CD4-positive, alpha-beta T cell treated with Interleukin-4 for 4 hours (primary cell): ENCODE measurements around the gene FIP1L1.
"Not testable (repeated sequence)": the region's sequence is repeated elsewhere in the genome, so short reads cannot be mapped to it uniquely, and the experiment has no call there.

Experiments
- DNase-seq: peaks from one replicate; pipeline ENCODE4 v3.0.0-alpha.2; 2020

The FIP1L1 gene

DNA sequence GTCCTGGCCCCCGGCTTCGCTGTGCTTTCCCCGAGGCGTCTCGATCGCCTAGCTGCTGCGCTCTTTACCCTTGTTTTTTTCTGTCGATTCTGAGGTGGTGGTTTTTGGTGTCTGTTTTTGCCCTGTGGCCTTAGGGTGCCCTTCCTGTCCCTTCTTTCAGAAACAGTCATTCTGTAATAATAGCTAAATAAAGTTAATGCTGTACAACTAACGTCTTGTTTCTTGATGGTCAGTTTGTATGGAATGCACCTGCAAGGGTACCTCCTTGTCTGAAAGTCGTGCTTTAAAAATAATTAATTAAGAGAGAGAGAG lies 686 bp downstream of the FIP1L1 start:
- DNase-seq: no peak

DNA sequence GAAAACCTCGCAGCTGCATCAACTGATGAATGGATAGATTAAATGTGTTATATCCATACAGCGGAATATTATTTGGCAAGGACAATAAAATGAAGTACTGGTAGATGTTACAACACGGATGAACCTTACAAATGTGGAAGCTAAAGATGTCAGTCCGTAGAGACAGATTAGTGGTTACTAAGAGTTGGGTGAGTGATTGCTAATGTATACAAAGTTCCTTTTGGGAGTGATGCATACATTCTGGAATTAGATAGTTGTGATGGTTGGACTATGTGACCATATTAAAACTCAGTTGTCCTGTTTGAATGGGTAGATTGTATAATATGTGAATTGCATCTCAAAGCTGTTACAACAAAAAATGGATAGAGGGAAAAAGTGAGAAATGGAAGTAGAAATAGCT lies 2.8 kb downstream of the FIP1L1 start:
- no peak for DNase-seq

DNA sequence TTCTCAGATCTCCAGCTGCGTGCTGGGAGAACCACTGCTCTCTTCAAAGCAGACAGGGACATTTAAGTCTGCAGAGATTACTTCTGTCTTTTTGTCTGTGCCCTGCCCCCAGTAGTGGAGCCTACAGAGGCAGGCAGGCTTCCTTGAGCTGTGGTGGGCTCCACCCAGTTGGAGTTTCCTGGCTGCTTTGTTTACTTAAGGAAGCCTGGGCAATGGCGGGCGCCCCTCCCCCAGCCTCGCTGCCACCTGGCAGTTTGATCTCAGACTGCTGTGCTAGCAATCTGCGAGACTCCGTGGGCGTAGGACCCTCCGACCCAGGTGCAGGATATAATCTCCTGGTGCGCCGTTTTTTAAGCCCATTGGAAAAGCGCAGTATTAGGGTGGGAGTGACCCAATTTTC lies 32.0 kb downstream of the FIP1L1 start:
- DNase-seq: not testable (repeated sequence)

DNA sequence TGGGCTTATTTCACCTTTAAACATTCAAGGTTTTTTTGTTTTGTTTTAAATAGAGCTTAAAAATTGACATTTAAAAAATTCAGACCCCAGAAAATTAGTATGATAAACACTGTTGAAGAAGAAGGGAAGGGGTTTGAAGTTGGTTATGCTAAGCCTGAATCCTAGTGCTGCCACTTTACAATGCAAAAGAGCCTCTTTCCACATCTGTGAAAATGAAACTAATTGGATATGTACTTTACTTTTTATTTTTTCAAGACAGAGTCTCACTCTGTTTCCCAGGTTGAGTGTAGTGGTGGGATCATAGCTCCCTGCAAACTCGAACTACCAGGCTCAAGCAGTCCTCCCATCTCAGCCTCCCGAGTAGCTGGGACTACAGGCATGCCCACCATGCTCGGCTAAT lies 41.8 kb downstream of the FIP1L1 start:
- DNase-seq: no peak

DNA sequence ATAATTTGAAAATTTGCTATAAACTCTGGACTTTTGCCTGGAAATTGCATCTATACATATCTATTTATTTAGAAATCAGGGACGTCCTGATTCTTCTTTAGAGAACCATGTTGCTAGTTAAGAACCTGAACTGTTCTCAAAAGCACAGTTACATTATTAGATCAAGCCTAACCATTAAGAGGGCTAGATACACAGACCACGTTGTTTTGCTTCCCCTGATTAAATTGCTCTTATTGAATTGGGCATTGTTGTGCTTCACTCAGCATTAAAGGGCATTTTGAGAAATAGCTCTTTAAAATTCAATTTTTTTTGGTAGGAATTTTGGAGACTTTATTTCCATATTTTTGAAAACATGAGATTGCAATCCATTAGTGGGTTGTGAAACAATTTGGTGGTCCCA lies 44.4 kb downstream of the FIP1L1 start:
- DNase-seq: no peak

DNA sequence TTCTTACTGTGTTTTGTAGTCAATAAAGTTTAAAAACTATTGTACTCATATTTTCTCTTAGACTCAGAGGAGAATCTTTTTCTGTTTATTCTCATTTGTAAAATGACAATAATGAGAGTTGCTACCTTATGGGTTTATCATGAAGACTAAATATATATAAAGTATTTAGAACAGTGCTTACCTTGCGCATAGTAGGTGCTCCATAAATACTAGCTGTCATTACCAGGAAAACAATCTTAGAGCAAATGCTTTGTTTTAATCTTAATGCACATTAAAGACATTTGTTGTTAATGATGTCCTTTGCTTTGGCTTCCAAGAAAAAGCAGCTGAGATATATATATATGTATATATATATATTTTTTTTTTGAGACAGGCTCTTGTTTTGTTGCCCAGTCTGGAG lies 44.9 kb downstream of the FIP1L1 start:
- DNase-seq: no peak

DNA sequence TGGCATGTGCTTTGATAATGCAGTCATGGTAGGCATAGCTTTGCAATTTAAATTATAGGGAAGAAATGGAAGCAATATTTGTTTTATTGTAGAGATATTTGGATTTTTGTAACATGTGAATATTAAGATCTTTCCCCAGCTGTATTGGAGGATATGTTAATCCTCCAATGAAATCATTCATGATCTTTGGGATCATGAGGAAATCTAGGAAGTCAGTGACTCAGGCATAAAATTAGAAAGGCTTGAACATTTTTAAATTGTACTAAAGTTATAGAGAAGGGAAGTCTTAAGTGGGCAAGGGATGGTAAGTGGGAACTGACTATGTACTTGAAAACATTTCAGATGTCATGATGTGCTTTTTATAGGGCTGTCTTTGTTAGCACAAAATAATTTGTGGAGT lies 46.8 kb downstream of the FIP1L1 start:
- DNase-seq: no peak

DNA sequence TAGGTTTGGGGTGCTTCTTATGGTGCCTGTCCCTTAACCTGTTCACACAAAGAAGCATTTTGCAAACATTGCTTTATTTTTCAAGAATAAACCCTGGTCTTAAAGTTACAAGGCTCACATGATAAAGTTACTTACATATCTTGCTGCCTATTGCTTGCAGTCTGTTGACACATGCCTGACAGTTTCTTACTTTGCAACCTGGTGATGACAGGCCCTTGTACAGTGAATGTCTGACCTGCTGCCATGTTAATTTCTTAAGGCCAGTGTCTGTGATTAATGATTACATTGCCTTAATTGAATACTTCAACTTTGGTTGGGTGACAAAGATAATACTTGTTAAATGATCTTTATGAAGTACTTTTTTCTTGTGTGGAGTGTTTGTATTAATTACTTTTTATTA lies 49.9 kb downstream of the FIP1L1 start:
- no peak for DNase-seq

DNA sequence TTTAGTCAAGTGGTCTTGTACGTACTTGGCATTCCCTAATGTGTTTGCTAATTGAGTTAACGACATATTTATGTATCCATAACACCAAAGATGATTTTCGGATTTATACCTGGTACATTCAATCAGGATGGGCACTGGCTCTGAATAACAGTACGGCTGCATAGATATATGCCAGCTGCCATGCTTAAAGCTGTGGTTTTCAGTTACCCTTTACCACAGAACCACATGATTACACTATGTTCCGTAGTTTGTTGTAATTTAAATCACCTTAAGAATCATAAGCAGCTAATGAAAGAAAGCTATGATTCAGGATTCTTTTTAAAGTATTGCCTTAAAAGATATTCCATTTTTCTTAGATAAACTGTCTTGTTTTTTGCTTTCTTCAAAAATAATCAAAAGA lies 53.6 kb downstream of the FIP1L1 start:
- DNase-seq: peak; percentile 4

DNA sequence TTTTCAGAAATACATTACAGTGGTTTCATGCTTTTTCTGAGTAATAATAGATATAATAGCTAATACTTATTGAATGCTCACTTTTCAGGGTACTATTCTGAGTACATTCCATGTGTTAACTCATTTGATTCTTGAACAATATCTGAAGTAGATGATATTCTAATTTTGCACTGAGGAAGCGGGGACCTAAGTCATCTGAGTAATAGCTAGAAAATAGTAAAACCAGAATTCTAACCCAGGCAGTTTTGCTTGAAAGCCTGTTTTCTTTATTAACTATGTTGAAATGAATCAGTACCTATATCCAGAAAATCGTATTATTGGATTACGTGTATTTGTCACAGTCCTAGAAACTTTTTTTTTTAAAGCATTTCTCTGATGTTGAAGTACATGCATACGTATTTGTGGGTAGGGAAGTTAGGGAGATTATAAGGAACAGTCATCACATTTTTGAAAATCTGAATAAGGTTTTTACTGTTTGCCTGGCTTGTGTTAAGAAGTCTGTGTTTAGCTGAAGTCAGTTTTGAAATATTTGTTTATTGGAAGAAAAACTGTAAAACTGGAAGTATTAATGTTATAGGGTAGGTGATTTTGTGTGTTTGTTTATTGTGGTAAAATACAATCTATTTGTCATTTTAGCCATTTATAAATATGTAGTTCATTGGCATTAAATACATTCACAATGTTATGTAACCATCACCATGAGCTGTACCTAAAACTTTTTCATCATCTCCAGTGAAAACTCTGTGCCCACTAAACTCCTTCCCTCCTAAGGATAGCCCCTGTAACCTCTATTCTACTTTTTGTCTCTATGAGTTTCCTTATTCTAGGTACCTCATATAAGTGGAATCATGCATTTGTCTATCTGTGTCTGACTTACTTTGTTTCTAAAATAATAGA lies 55.3 kb downstream of the FIP1L1 start:
- no peak for DNase-seq

DNA sequence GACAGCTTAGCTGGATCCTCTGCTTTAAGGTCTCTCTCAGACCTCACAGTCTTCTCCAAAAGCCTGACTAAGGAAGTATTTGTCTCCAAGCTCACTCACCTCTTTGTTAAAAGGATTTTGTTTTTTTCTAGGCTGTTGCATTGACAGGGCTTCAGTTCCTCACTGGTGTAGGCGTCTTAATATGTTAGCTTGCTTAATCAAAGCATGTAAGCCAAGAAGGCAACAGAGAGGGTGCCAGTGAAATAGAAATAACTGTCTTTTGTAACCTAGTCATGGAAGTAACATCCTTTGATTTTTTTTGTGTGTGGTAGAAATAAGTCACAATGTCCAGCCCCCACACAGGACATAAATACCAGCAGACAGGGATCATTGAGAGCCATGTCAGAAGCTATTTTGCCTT lies 58.8 kb downstream of the FIP1L1 start:
- DNase-seq: no peak

DNA sequence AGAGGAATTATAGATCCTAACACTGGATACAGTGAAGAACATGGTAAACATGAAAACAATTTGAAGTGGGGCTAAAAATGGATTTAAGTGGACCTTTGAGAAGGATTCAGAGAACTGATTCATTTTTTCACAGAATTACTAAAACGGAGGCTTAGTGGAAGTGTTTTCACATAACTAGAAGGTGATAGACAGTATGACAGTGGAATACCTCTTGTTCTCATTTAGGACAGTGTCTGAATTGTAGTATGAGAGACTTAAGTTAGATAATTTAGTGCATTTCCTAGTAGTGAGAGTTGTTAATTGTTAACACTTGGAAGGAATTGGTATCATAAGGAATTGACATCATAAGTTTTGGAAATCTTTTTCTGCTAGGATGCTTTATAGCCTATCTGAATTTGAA lies 64.1 kb downstream of the FIP1L1 start:
- DNase-seq: no peak

DNA sequence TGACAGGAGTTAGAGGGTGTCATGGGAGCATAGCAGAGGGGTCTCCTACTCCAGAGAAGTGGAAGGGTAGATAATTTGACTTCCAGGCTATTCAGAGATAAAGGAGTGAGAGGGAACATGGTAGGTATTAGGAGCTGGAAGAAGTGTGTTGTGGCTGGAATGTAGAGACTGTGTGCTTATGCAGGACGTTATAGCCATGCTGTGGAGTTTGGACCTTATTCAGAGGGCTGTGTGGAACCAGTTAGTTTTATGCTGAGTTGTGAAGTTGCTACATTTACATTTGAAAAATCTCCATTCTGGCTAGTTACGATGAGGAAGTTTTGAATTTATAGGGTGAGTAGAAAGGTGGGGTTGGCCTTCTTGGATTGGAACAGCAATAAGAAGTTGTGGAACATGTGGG lies 67.5 kb downstream of the FIP1L1 start:
- DNase-seq: no peak

DNA sequence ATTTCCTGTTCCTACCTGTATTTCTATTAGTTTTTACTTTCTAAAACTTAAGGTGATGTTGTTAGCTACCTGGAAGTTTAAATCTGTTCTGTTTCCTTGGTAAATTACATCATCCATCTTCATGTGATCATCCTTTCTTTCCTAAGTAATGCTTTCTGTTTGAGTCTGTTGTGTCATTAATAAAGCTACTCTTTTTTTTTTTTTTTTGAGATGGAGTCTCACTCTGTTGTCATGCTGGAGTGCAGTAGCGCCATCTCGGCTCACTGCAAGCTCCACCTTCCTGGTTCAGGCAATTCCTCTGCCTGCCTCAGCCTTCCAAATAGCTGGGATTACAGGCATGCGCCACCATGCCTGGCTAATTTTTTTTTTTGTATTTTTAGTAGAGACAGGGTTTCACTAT lies 73.3 kb downstream of the FIP1L1 start:
- DNase-seq: no peak

DNA sequence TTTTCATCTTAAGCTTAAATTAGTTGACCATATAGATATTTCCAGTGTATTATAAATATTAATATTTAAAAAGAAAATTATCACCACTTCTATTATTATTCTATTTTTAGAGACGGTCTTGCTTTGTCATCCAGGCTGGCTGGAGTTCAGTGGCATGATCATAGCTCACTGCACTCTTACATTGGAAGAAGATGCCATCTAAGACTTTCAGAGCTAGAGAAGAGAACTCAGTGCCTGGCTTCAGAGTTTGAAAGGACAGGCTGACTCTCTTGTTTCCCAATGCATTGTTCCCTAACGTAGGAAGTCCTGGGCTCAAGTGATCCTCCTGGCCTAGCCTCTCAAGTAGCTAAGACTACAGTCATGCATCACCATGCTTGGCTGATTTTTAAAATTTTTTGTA lies 75.9 kb downstream of the FIP1L1 start:
- DNase-seq: no peak

DNA sequence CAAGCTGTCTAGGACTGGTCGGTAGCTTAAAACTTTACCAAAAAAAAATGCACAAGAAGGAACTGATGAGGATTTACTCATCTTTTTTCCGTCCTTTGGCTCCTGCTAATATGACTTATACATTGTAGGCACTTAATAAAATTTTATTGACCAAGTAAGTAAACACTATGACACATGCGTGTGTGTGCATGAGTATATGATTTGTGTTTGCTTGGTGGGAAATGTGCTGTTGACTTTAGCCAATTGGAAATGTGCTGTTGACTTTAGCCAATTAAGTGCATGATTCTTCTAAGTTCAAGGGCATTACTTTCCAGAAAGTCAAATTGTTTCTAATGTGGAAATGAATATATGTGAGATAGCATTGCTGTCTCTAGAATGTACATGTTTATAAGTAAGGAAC lies 78.3 kb downstream of the FIP1L1 start:
- no peak for DNase-seq

DNA sequence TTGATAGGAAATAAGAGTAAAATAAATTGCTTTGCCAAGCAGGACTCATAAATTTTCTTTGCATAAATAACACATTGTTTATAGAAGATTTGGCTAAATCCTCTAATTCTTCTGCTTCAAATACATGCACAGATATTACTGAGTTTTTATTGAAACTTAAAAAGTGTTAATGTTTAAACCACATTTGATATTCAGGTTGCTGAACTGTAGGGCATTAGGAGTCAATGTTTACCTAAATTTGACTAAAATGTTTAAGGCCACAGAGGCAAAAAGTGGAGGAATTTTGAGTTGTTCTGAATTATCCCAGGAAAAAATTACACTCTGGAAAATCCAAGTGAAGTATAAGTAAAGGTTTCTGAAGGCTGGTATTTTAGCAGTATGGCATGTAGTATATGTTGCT lies 78.7 kb downstream of the FIP1L1 start:
- DNase-seq: no peak

DNA sequence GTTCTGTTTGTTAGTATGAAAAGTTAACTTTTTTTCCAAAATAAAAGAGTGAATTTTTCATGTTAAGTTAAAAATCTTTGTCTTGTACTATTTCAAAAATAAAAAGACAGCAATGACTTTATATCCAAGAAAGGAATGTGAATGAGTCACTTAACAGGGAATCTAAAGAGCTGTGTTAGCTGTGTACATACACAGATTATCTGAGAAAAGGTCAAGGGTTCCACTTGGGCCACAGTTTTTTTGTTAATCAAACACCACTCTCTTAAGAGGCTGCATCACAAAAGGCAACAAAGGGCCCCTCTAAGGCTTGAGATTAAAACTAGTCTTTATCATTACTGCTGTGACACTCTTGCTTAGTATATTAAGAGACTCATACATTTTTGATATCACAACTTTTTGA lies 82.1 kb downstream of the FIP1L1 start:
- no peak for DNase-seq

DNA sequence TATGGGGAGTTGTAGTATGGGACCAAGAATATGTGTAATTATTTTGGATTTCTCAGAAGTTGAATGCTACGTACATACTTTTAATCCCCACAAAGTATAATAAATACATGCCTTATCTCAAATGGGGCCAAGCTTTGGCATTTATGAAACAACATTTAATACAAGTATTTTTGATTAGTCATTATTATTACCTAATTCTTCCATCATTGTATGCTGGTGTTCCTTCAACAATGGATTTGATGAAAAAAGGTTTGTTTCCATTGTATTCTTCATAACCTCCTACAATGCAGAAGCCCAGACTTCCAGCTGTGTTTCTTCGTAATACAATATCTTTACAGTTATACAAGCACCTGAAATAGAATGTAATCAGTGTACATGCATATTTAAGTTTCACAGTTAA lies 83.8 kb downstream of the FIP1L1 start:
- no peak for DNase-seq

DNA sequence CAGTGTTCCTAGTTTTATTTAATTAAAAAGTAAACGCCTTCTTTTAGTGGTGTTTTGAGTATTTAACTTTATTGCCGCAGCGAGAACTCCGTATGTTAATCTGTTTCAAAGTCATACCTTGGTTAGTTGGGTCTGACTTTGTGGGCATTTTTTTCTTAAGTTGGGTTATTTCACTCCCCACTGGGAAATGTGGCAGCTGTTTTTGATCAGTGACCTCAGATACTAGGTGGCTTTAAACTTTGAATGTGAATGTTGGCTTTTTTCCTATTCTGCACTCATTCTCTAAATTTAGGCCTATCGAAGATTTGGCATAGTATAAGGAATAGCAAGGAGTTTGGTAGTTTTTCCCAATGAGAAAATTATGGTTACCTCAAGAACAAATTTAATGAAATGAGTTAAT lies 85.9 kb downstream of the FIP1L1 start:
- no peak for DNase-seq

DNA sequence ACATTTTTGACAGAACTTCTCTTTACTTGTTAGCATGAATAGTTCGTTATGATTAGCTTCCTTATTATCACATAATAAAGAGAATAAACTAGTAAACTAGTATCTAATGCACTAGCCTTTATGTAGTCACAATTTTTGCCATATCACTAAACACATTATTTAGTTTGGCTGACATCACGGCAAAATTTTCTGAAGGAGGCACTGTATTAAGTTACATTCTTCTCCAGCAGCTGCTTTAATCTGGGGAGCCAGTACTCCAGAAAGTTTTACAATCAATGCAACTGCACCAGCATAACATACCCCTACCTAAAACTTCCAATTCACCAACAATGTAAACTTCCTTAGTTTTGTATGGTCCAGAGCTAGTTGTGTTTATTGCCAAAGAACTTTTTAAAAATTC lies 87.8 kb downstream of the FIP1L1 start:
- no peak for DNase-seq

DNA sequence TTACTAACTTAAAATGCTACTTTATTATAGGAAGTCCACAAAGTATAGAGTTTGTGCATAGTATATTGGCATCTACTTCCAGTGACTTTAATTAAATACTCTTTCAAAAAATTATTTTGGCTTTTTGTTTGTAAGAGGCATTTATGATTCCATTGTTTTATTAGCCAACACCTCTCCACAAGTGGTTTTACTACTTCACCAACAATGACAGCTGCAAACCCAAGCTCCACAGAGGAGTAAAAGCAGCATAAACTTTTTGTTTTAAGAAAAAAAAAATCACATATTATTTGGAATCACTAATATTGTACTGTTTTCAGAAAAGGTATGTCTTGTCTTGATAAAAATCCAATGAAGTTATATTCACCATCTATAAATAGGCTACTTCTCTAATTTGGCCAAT lies 88.5 kb downstream of the FIP1L1 start:
- no peak for DNase-seq

DNA sequence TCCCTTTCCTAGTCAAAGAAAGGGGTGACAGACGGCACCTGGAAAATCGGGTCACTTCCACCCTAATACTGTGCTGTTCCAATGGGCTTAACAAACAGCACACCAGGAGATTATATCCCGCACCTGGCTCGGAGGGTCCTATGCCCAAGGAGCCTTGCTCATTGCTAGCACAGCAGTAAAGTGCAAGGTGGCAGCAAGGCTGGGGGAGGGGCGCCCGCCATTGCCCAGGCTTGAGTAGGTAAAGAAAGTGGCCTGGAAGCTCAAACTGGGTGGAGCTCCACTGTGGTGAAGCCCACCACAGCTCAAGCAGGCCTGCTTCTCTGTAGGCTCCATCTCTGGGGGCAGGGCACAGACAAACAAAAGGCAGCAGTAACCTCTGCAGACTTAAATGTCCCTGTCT lies 89.1 kb downstream of the FIP1L1 start:
- not testable (repeated sequence) for DNase-seq

DNA sequence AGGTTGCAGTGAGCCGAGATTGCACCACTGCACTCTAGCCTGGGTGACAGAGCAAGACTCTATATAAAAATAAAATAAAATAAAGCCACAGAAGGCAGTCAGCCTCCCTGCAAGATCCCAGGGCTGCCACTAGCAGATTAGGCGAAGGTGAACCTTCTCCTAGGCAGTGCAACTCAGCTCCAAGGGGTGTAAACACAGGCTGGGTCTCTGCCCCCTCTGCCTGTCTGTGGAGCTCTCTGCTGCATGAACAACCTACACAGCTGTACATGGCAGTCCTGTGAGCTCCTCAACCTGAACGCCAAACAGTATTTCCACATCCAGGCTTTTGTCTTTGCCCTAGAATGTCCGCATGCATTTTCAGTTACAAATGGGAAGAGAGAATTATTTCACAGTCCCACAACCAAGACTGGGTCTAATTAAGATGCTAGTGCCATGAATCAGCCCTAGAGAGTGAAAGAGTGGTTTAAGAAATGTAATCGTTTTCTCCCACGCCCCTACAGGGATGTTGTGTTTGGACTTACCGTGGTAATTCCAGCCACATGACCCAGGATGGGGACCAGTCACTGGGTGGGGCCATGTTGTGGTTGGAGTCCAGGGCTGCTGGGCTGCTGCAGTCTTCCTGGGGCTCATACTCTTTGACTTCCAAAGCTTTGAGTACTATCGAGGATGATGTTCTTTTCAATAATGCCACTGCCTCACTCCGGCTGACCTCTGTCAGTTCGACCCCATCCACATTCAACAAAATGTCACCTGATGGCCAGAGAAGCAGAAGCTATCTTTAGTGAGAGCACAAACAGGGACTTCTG lies 99.0 kb downstream of the FIP1L1 start:
- DNase-seq: no peak
